Measurements from ENCODE around the gene PXDN. TPM values are rescaled to one million over a fixed set of nuclear protein-coding genes. Genes with fewer than 3 reads are reported as not detected.

Gene PXDN
- total and polyA plus RNA-seq, 10 of the 15 experiments (the other 5 are each of a cell fraction or from before 2014, with no cell fraction given), result 0.12 to 0.69 (median 0.23) TPM; not detected in 5

GRCh38 chr2:1758171-1758570 is 13.9 kb upstream of the PXDN start:
- no peaks in the 10 kb centered on the region for H3K4me1 ChIP-seq (ENCODE audit: control insufficient read depth, insufficient read depth, low read length)
- RAD21 ChIA-PET (ENCODE audit: unreplicated experiment), result no interaction called here
- POLR2A ChIA-PET, result no interaction called here
- no TSS peak for BruUV-seq (replicated peaks)
- no peaks in the 10 kb centered on the region; the same call in 2 of the 3 replicates for H3K9me3 ChIP-seq (replicated peaks; ENCODE audit: control insufficient read depth, insufficient read depth, low read length)
- H3K79me2 ChIP-seq (ENCODE audit: control insufficient read depth, insufficient read depth, low read length), result no peaks in the 10 kb centered on the region
- H2AFZ ChIP-seq (ENCODE audit: control insufficient read depth, low read depth, low read length), result no peak overlapping the region
- TF ChIP-seq MYB (IDR thresholded peaks at IDR 0.05; ENCODE audit: borderline replicate concordance, low read depth, low read length) (no peak), PKNOX1 (IDR thresholded peaks at IDR 0.05) (no peak), BACH1 (IDR thresholded peaks at IDR 0.05; ENCODE audit: borderline replicate concordance) (no peak), MTA3 (IDR thresholded peaks at IDR 0.05; ENCODE audit: borderline replicate concordance, low read length) (no peak), RAD21 (IDR thresholded peaks at IDR 0.05; ENCODE audit: insufficient read depth, low read depth, low read length) (no peak), ZBED1 (IDR thresholded peaks at IDR 0.05; ENCODE audit: borderline replicate concordance) (no peak), RUNX3 (IDR thresholded peaks at IDR 0.05; ENCODE audit: low read length) (no peak), RAD51 (IDR thresholded peaks at IDR 0.05) (no peak), CBX3 (IDR thresholded peaks at IDR 0.05; ENCODE audit: borderline replicate concordance, low read depth) (no peak), IKZF2 (IDR thresholded peaks at IDR 0.05) (no peak), MTA2 (IDR thresholded peaks at IDR 0.05; ENCODE audit: low read depth) (no peak), ETV6 (conservative IDR thresholded peaks at IDR 0.05 in 1 of 2, IDR thresholded peaks at IDR 0.05 in 1 of 2; ENCODE audit: borderline replicate concordance in 1 of 2, low read depth in 1 of 2) (no peak), PAX5 (IDR thresholded peaks at IDR 0.05; ENCODE audit: borderline replicate concordance, low read depth, low read length) (no peak), NFXL1 (IDR thresholded peaks at IDR 0.05; ENCODE audit: borderline replicate concordance) (no peak), POLR2AphosphoS5 (IDR thresholded peaks at IDR 0.05; ENCODE audit: low read length) (no peak), DPF2 (IDR thresholded peaks at IDR 0.05) (no peak)
- TF ChIP-seq, protein P1, sequence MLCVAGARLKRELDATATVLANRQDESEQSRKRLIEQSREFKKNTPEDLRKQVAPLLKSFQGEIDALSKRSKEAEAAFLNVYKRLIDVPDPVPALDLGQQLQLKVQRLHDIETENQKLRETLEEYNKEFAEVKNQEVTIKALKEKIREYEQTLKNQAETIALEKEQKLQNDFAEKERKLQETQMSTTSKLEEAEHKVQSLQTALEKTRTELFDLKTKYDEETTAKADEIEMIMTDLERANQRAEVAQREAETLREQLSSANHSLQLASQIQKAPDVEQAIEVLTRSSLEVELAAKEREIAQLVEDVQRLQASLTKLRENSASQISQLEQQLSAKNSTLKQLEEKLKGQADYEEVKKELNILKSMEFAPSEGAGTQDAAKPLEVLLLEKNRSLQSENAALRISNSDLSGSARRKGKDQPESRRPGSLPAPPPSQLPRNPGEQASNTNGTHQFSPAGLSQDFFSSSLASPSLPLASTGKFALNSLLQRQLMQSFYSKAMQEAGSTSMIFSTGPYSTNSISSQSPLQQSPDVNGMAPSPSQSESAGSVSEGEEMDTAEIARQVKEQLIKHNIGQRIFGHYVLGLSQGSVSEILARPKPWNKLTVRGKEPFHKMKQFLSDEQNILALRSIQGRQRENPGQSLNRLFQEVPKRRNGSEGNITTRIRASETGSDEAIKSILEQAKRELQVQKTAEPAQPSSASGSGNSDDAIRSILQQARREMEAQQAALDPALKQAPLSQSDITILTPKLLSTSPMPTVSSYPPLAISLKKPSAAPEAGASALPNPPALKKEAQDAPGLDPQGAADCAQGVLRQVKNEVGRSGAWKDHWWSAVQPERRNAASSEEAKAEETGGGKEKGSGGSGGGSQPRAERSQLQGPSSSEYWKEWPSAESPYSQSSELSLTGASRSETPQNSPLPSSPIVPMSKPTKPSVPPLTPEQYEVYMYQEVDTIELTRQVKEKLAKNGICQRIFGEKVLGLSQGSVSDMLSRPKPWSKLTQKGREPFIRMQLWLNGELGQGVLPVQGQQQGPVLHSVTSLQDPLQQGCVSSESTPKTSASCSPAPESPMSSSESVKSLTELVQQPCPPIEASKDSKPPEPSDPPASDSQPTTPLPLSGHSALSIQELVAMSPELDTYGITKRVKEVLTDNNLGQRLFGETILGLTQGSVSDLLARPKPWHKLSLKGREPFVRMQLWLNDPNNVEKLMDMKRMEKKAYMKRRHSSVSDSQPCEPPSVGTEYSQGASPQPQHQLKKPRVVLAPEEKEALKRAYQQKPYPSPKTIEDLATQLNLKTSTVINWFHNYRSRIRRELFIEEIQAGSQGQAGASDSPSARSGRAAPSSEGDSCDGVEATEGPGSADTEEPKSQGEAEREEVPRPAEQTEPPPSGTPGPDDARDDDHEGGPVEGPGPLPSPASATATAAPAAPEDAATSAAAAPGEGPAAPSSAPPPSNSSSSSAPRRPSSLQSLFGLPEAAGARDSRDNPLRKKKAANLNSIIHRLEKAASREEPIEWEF (IDR thresholded peaks at IDR 0.05; ENCODE audit: insufficient replicate concordance, low read depth, low read length), result no peak
- intact Hi-C loops (cut with micrococcal nuclease; ENCODE audit: unreplicated experiment), result no loop called here
- FAIRE-seq, result no peak
- ATAC-seq, result no peak
- SMC1A ChIA-PET (ENCODE audit: uncharacterized antibody, unreplicated experiment), result no interaction called here
- no peak overlapping the region for H3K9ac ChIP-seq (ENCODE audit: control insufficient read depth, insufficient read depth, low read length)
- CTCF ChIA-PET, result interaction anchor here (1.4 kb wide), 1 partner anchor 12 kb away, joined by 6 read pairs; no protein-coding TSS in a partner anchor
- H3K27me3 ChIP-seq (replicated peaks in 1 of 2; ENCODE audit: control insufficient read depth in 2 of 2, insufficient read depth in 2 of 2, low read length in 1 of 2), result no peaks in the 10 kb centered on the region
- no peak overlapping the region for H3K4me3 ChIP-seq
- no peak for DNase-seq (ENCODE audit: low read depth, low spot score)
- 49% methylated on average over 5 of the region's 5 CpGs for WGBS (ENCODE audit: insufficient coverage, insufficient replicate concordance, low lambda C conversion rate, missing lambda C conversion rate)
- no peaks in the 10 kb centered on the region for H4K20me1 ChIP-seq (ENCODE audit: control insufficient read depth, insufficient read depth)
- H3K27ac ChIP-seq (ENCODE audit: control insufficient read depth, insufficient read depth), result no peak overlapping the region
- H3K36me3 ChIP-seq (ENCODE audit: control insufficient read depth in 2 of 2, insufficient read depth in 2 of 2, low read length in 1 of 2), result no peaks in the 10 kb centered on the region
- H3K4me2 ChIP-seq (ENCODE audit: control insufficient read depth, insufficient read depth), result no peak overlapping the region
- in situ Hi-C loops (cut with MboI), result no loop called here

Data from GM12878 (cell line).